GM12892 (cell line): ENCODE results near the gene AKAP13.

Experiments
- POLR2A ChIP-seq: IDR thresholded peaks from 2 replicates; pipeline ENCODE4 v1.6.1; 2011; ENCODE audit warnings: low read depth, low read length, control low read depth
- POLR2AphosphoS5 ChIP-seq: IDR thresholded peaks from 2 replicates; pipeline ENCODE4 v1.6.1; 2011; ENCODE audit warnings: low read depth, low read length, control low read depth

- no peak for TF ChIP-seq POLR2A
- TF ChIP-seq POLR2AphosphoS5 = no peak
These were observed 47.1 kb downstream of the AKAP13 start for GRCh38 chr15:85427286-85428028.
